ENCODE results near the gene ANAPC13. TPM values are rescaled to one million over a fixed set of nuclear protein-coding genes. Genes with fewer than 3 reads are reported as not detected.

ANAPC13 gene
- total and polyA plus RNA-seq, 7 donors, result 46.7 to 88.9 (median 59.0) TPM

DNA sequence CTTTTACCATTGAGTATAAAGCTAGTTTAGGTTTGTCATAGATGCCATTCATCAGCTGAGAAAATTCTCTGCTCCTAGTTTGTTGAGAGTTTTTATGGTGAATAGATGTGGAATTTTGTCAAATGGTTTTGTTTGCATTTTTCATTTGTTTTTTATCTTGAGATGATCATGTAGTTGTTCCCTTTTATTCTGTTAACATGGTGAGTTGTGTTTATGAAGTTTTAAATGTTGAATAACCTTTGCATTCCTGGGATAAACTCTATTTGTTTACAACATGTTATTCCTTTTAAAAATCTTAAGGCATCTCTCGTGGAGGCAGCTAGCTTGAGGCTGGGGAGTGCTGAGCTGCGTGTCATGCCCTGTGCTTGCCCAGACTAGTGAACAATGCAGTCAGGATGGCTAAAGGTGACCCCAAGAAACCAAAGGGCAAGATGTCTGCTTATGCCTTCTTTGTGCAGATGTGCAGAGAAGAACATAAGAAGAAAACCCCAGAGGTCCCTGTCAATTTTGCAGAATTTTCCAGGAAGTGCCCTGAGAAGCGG, 48.5 kb downstream of the ANAPC13 start:
- DNase-seq, result no peak
- intact Hi-C loops (cut with DNase I), result no loop called here
- Histone ChIP-seq H3K9me3 (no peaks in the 10 kb centered on the region), H3K4me3 (no peak overlapping the region), H3K27ac (no peak overlapping the region), H3K36me3 (no peaks in the 10 kb centered on the region), H3K4me1 (no peaks in the 10 kb centered on the region), H3K27me3 (no peaks in the 10 kb centered on the region)
- TF ChIP-seq, protein P1, sequence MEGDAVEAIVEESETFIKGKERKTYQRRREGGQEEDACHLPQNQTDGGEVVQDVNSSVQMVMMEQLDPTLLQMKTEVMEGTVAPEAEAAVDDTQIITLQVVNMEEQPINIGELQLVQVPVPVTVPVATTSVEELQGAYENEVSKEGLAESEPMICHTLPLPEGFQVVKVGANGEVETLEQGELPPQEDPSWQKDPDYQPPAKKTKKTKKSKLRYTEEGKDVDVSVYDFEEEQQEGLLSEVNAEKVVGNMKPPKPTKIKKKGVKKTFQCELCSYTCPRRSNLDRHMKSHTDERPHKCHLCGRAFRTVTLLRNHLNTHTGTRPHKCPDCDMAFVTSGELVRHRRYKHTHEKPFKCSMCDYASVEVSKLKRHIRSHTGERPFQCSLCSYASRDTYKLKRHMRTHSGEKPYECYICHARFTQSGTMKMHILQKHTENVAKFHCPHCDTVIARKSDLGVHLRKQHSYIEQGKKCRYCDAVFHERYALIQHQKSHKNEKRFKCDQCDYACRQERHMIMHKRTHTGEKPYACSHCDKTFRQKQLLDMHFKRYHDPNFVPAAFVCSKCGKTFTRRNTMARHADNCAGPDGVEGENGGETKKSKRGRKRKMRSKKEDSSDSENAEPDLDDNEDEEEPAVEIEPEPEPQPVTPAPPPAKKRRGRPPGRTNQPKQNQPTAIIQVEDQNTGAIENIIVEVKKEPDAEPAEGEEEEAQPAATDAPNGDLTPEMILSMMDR (IDR thresholded peaks at IDR 0.05), result no peak
- no peak for TF ChIP-seq POLR2A (IDR thresholded peaks at IDR 0.05)
- no peak for TF ChIP-seq EP300 (IDR thresholded peaks at IDR 0.05)
- no peak for TF ChIP-seq POLR2AphosphoS5 (IDR thresholded peaks at IDR 0.05)
- WGBS, 2 donors, result 69 to 80% methylated on average over 3 of the region's 3 CpGs

DNA sequence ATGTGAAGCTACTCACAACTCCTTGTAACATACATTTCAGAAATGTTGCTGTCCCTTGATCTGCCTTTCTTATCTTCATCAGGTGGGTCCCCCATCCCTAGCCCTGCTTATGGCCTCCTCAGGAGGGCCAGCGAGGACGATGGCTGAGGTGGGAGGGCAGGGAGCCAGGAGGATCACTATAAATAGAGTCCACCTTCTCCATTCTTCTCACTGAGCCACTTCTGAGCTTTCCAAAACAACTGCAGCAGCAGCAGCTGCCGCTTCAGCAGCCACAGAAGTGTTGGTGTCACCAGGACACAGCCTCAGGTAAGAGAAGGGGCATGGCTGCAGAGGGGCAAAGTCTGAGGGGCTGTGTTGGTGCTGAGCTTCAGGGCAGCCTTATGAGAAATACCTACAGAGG, 53.5 kb downstream of the ANAPC13 start:
- H3K9me3 ChIP-seq, result no peaks in the 10 kb centered on the region
- H3K36me3 ChIP-seq, result no peaks in the 10 kb centered on the region
- no peak overlapping the region for H3K27ac ChIP-seq
- H3K4me1 ChIP-seq, result no peaks in the 10 kb centered on the region
- 86 to 92% methylated on average over 3 of the region's 3 CpGs for WGBS, 2 donors
- H3K27me3 ChIP-seq, result no peaks in the 10 kb centered on the region
- intact Hi-C loops (cut with DNase I), result no loop called here
- no peak for TF ChIP-seq EP300 (IDR thresholded peaks at IDR 0.05)
- TF ChIP-seq, protein P1 (IDR thresholded peaks at IDR 0.05), result no peak
- TF ChIP-seq POLR2A (IDR thresholded peaks at IDR 0.05), result no peak
- no peak for TF ChIP-seq POLR2AphosphoS5 (IDR thresholded peaks at IDR 0.05)
- DNase-seq, result no peak
- H3K4me3 ChIP-seq, result no peak overlapping the region

DNA sequence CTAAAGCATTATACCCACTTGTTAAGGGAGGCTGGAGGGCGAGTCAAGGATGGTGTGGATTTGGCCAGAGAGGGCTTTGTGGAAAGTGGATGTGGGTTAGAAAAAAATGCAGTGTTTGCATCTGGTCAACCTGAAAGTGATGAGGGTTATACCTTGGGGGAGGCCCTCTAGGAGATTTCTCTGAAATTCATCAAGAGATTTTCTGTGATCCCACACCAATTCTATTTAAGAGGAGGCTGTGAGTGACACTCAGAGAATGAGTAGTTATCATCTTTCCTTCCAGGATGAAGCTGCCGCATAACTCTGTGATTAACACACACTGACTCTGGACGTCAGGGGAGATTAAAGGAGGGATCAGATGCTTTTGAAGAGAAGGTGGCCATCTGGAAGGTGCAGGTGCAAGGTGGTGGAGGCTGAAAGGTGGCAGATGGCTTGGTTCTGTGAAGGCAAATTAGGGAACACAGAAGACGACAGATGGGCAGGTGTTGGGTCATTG, 54.8 kb downstream of the ANAPC13 start:
- H3K4me1 ChIP-seq, result no peaks in the 10 kb centered on the region
- TF ChIP-seq POLR2AphosphoS5 (IDR thresholded peaks at IDR 0.05) (no peak), EP300 (IDR thresholded peaks at IDR 0.05) (no peak), POLR2A (IDR thresholded peaks at IDR 0.05) (no peak)
- TF ChIP-seq, protein P1 (IDR thresholded peaks at IDR 0.05), result no peak
- 70% methylated on average over 4 of the region's 4 CpGs for WGBS, 2 donors
- H3K4me3 ChIP-seq, result no peak overlapping the region
- no peak overlapping the region for H3K27ac ChIP-seq
- no peaks in the 10 kb centered on the region for H3K36me3 ChIP-seq
- no peaks in the 10 kb centered on the region for H3K9me3 ChIP-seq
- intact Hi-C loops (cut with DNase I), result no loop called here
- H3K27me3 ChIP-seq, result no peaks in the 10 kb centered on the region
- no peak for DNase-seq

DNA sequence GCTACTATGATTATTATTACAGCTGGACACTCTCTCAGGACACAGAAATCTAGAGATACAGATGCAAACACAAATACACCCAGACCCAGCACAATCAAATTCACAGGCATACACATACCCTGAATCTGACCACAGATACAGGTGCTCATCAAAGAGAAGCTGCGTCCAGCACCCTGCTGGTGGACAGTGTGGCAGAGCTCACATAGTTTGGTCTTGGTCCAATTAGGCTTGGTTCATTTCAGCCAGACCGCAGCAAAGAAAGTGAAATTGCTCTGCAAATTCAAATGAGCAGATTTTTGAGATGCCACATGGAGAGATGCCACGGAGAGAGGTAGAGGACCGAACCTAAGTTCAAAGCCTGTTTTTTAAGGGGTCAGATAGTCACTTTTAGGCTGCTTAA, 55.6 kb downstream of the ANAPC13 start:
- no peak overlapping the region for H3K4me3 ChIP-seq
- WGBS, 2 donors, result 91% methylated on average over 4 of the region's 4 CpGs
- intact Hi-C loops (cut with DNase I), result no loop called here
- TF ChIP-seq EP300 (IDR thresholded peaks at IDR 0.05), result no peak
- TF ChIP-seq, protein P1 (IDR thresholded peaks at IDR 0.05), result no peak
- no peak for TF ChIP-seq POLR2A (IDR thresholded peaks at IDR 0.05)
- no peak for TF ChIP-seq POLR2AphosphoS5 (IDR thresholded peaks at IDR 0.05)
- H3K4me1 ChIP-seq, result no peaks in the 10 kb centered on the region
- H3K27me3 ChIP-seq, result no peaks in the 10 kb centered on the region
- no peak overlapping the region for H3K27ac ChIP-seq
- no peak for DNase-seq
- H3K9me3 ChIP-seq, result no peaks in the 10 kb centered on the region
- no peaks in the 10 kb centered on the region for H3K36me3 ChIP-seq

DNA sequence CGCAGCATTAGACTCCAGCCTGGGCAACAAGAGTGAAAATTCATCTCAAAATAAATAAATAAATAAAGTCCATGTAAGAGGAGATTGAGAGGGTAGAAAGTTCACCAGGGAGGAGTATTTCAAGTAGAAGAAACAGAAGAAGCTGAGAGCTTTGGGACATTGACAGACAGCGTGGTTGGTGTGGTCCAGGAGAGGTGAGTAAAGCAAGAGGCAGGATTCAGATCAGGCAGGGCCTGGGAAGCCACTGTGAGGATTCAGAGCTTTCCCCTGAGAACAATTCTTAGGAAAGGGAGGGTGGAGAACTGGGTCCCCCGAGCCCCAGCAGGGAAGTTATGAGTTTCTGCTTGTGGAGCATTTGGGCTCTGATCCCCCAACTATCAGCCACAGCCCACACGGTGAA, 57.4 kb downstream of the ANAPC13 start:
- Histone ChIP-seq H3K27me3 (no peaks in the 10 kb centered on the region), H3K4me3 (no peak overlapping the region), H3K27ac (no peak overlapping the region), H3K36me3 (no peaks in the 10 kb centered on the region), H3K9me3 (no peaks in the 10 kb centered on the region), H3K4me1 (no peaks in the 10 kb centered on the region)
- TF ChIP-seq EP300 (IDR thresholded peaks at IDR 0.05) (no peak), POLR2AphosphoS5 (IDR thresholded peaks at IDR 0.05) (no peak), POLR2A (IDR thresholded peaks at IDR 0.05) (no peak)
- TF ChIP-seq, protein P1 (IDR thresholded peaks at IDR 0.05), result no peak
- intact Hi-C loops (cut with DNase I), result no loop called here
- no peak for DNase-seq
- 89 to 90% methylated on average over 4 of the region's 4 CpGs for WGBS, 2 donors

All from sigmoid colon (tissue), 7 donors.